ENCODE measurements around the gene TMEM132C.
"Not testable (repeated sequence)": the region's sequence is repeated elsewhere in the genome, so short reads cannot be mapped to it uniquely, and the experiment has no call there.

Gene TMEM132C

DNA sequence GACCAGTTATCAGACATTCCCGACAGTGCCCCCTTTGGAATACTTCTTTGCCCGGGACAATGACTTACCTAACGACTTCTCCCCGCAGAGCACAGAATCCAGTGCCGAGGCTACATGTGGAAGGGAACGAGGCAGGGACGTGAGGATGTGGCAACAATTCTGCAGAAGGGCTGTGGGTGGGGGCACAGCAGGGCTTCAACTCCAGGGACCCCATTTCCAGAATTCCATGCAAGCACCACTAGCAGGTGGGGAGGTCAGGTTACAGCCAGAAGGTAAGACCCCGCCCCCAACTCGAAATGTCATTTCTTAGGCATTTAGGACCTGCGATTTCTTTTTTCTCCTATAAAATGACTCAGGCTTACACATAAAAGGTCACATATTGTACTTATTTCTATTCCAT lies 207.9 kb downstream of the TMEM132C start:
- no peak for TF ChIP-seq CTCF (IDR thresholded peaks at IDR 0.05; ENCODE audit: insufficient read depth, low read length, missing control alignments)
- no peak overlapping the region for H3K4me3 ChIP-seq (ENCODE audit: low read depth, low read length)
- DNase-seq (ENCODE audit: low read depth, low spot score), result no peak
- ChIA-PET CTCF (no interaction called here), POLR2A (no interaction called here)

DNA sequence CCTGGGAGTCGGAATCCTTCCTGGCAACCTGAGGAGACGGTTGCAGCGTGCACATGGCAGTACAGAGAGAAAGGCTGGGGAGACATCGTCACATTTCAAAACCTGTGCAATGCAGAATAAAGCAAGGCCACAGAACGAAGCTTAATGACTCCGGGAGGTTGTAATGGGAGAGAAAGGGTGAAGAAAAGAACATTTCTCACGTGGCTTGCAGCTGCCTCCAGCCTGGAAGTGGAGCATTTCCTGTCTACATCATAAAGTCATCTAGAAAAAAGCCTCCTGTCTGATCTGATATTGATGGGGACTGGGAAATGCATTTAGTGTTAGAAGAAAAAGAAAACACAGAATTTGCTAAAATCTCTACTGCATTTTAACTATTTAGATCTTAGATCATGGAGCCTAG lies 209.3 kb downstream of the TMEM132C start:
- CTCF ChIA-PET, result no interaction called here

DNA sequence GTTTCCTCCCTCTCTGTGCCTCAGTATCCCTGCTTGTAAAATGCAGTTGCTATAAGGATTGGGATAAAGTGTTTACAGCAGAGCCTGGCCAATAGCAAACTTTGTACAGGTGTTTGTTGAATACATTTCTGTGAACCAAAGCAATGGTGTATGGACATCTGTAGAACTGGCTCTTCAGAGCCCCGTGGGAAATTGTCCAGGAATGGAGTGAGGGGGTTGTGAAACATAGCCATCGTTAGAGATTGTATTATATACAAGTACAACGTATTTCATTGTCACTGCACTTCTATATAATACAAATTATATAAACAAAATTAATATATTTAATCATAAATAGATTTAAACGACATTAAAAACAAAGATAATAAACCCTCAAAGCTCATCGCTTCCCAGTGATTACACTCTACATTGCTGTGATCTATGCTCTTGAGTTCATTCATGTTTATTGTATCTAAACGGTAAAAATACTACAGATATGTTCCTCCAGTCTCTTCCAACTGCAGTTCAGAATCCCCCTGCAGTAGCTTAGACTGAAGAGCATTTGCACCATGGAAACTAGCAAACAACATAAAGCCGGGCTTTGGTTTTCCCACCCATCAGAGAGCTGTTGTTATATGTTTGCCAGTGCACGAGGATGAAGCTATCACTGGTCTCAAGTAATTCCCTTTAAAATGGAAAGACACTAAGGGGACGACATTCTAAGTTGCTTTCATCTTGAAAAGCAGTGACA lies 216.7 kb downstream of the TMEM132C start:
- H3K4me3 ChIP-seq (ENCODE audit: low read depth, low read length), result no peak overlapping the region
- POLR2A ChIA-PET, result no interaction called here
- no peak for DNase-seq (ENCODE audit: low read depth, low spot score)
- TF ChIP-seq CTCF (IDR thresholded peaks at IDR 0.05; ENCODE audit: insufficient read depth, low read length, missing control alignments), result no peak
- CTCF ChIA-PET, result no interaction called here

More for the DNA sequence above, 209.3 kb downstream of the TMEM132C start:
- no peak overlapping the region for H3K4me3 ChIP-seq (ENCODE audit: low read depth, low read length)
- no peak for DNase-seq (ENCODE audit: low read depth, low spot score)
- POLR2A ChIA-PET, result no interaction called here
- no peak for TF ChIP-seq CTCF (IDR thresholded peaks at IDR 0.05; ENCODE audit: insufficient read depth, low read length, missing control alignments)

- CTCF ChIA-PET; H3K4me3 ChIP-seq (ENCODE audit: low read depth, low read length); POLR2A ChIA-PET; DNase-seq (ENCODE audit: low read depth, low spot score): not testable (repeated sequence)
These were observed 230.4 kb downstream of the TMEM132C start for GRCh38 chr12:128497376-128497775.

DNA sequence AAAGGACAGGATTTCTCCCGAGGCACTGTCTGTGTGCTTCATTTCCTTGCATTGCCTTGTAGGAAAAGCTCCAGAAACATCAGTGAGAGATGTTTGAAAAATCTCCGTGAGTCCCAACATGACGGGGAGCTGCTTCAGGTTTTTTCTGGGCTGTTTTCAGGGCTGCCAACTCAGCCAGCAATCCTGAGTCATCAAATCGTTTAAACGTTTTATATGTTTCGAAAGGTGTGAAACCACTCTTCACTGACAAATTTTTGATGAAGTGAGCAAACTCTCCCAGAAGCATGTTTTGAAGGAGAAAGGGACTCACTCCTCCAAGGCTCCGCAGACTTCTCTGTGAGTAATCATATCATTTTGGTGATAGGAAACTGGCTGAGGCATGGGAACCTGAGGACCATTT lies 240.5 kb downstream of the TMEM132C start:
- POLR2A ChIA-PET, result no interaction called here
- no peak overlapping the region for H3K4me3 ChIP-seq (ENCODE audit: low read depth, low read length)
- no peak for DNase-seq (ENCODE audit: low read depth, low spot score)
- no peak for TF ChIP-seq CTCF (IDR thresholded peaks at IDR 0.05; ENCODE audit: insufficient read depth, low read length, missing control alignments)
- CTCF ChIA-PET, result no interaction called here

DNA sequence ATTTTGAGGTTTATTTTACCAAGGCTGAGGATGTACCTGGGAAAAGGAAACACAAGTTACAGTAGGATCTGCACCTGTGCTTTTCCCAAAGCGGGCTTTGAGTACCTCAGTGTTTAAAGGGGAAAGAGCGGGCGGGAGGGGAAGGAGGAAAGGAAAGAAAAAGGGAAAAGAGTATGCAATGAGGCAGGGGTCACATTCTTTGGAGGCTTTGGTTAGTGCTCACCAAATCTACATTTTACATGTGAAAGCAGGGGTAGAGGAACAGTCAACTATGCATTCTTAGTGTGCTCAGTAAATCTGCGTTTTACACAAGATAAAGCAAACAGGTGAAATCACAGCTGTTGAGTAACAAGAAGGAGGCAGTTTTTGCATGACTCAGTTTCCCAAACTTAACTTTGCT lies 242.2 kb downstream of the TMEM132C start:
- POLR2A ChIA-PET, result no interaction called here
- no peak overlapping the region for H3K4me3 ChIP-seq (ENCODE audit: low read depth, low read length)
- DNase-seq (ENCODE audit: low read depth, low spot score), result no peak
- CTCF ChIA-PET, result no interaction called here
- TF ChIP-seq CTCF (IDR thresholded peaks at IDR 0.05; ENCODE audit: insufficient read depth, low read length, missing control alignments), result no peak

GRCh38 chr12:128510511-128510910 lies 243.5 kb downstream of the TMEM132C start:
- H3K4me3 ChIP-seq (ENCODE audit: low read depth, low read length), result no peak overlapping the region
- no peak for DNase-seq (ENCODE audit: low read depth, low spot score)
- CTCF ChIA-PET, result no interaction called here
- no peak for TF ChIP-seq CTCF (IDR thresholded peaks at IDR 0.05; ENCODE audit: insufficient read depth, low read length, missing control alignments)
- POLR2A ChIA-PET, result no interaction called here
